Hematopoietic multipotent progenitor cell treated with erythropoietin and hydrocortisone succinate and interleukin-3 and kit ligand, for 15 days (in vitro differentiated cells): ENCODE results near the gene HAGH.

ENCODE experiments used
- DNase-seq: peaks from one replicate; pipeline ENCODE4 v3.0.0-alpha.2; 2015; ENCODE audit warnings: low spot score

Gene HAGH

GRCh38 chr16:1831186-1832075 lies 4.8 kb upstream of the HAGH start:
- DNase-seq, result no peak

GRCh38 chr16:1830213-1830612 lies 3.6 kb upstream of the HAGH start:
- no peak for DNase-seq

- DNase-seq, result no peak
Observed at GRCh38 chr16:1828645-1829410, 2.2 kb upstream of the HAGH start.

GRCh38 chr16:1825864-1826690 lies 548 bp downstream of the HAGH start:
- DNase-seq, result peak; percentile 73

- no peak for DNase-seq
Observed at GRCh38 chr16:1825381-1825863, 1.2 kb downstream of the HAGH start.

GRCh38 chr16:1823821-1824220 lies 2.8 kb downstream of the HAGH start:
- peak; percentile 87 for DNase-seq

- DNase-seq, result no peak
Observed at GRCh38 chr16:1822801-1823200, 3.8 kb downstream of the HAGH start.

- no peak for DNase-seq
Observed at GRCh38 chr16:1821861-1822611, 4.6 kb downstream of the HAGH start.

GRCh38 chr16:1820946-1821290 lies 5.7 kb downstream of the HAGH start:
- no peak for DNase-seq

- peak; percentile 95 for DNase-seq
Observed at GRCh38 chr16:1820096-1820945, 6.3 kb downstream of the HAGH start.

GRCh38 chr16:1819611-1820010 lies 7.0 kb downstream of the HAGH start:
- DNase-seq, result no peak

- no peak for DNase-seq
Observed at GRCh38 chr16:1818873-1819525, 7.6 kb downstream of the HAGH start.

- DNase-seq, result no peak
Observed at GRCh38 chr16:1818204-1818872, 8.3 kb downstream of the HAGH start.

- DNase-seq, result no peak
Observed at GRCh38 chr16:1817716-1818115, 8.9 kb downstream of the HAGH start.

GRCh38 chr16:1817276-1817589 lies 9.4 kb downstream of the HAGH start:
- DNase-seq, result no peak

- no peak for DNase-seq
Observed at GRCh38 chr16:1816396-1817275, 10.0 kb downstream of the HAGH start.

- DNase-seq, result no peak
Observed at GRCh38 chr16:1815461-1815860, 11.2 kb downstream of the HAGH start.

GRCh38 chr16:1812732-1813163 lies 13.9 kb downstream of the HAGH start:
- peak; percentile 86 for DNase-seq

- DNase-seq, result no peak
Observed at GRCh38 chr16:1810536-1810935, 16.1 kb downstream of the HAGH start.
